PC-3 (cell line): ENCODE data around the gene LSP1. TPM values are rescaled to one million over a fixed set of nuclear protein-coding genes. Genes with fewer than 3 reads are reported as not detected.

Source experiments
- ATAC-seq: fragments of 200-7000 bp; cut with Tn5 transposase; 2 replicates; pipeline ENCODE4 v1.9.1; 2020; ENCODE audit warnings: mild to moderate bottlenecking, moderate library complexity
- BruUV-seq: library from RNA; stranded (reverse); fragments of 400-500 nt; replicated peaks from 2 replicates; lab custom pipeline; 2021; lab: Mats Ljungman, UMichigan
- CTCF ChIA-PET: fragments of 300-600 bp; sonication (Branson Sonifier 250); formaldehyde crosslinking; loops from one replicate; lab custom pipeline; 2022; ENCODE audit warnings: antibody characterized with exemption; lab: Charles Lee
- POLR2A ChIA-PET: fragments of 300-600 bp; sonication (Branson Sonifier 250); formaldehyde crosslinking; loops from one replicate; lab custom pipeline; 2022; ENCODE audit warnings: antibody characterized with exemption; ENCODE audit not compliant: unreplicated experiment; lab: Charles Lee
- DNase-seq: peaks from one replicate; pipeline ENCODE4 v3.0.0-alpha.2; 2015
- H2AFZ ChIP-seq: fragments of 300-600 bp; sonication (generic); 2 replicates; pipeline ENCODE4 v1.6.0; 2016; ENCODE audit warnings: antibody characterized with exemption, low read length
- H3F3A ChIP-seq: fragments of 300-600 bp; sonication (generic); one replicate; pipeline ENCODE4 v1.6.0; 2017; ENCODE audit warnings: antibody characterized with exemption, low read length, control low read depth, mild to moderate bottlenecking; ENCODE audit not compliant: unreplicated experiment
- H3K27ac ChIP-seq: fragments of 300-600 bp; sonication (generic); 2 replicates; pipeline ENCODE4 v1.5.1; 2016; ENCODE audit warnings: mild to moderate bottlenecking, low read length
- H3K27me3 ChIP-seq: fragments of 300-600 bp; sonication (generic); 2 replicates; pipeline ENCODE4 v1.6.1; 2016; ENCODE audit warnings: low read length, mixed read lengths
- H3K36me3 ChIP-seq: fragments of 300-600 bp; sonication (generic); 2 replicates; pipeline ENCODE4 v1.6.1; 2016; ENCODE audit warnings: low read depth, mixed run types, low read length, mixed read lengths
- H3K4me1 ChIP-seq: fragments of 300-600 bp; sonication (generic); 2 replicates; pipeline ENCODE4 v1.5.1; 2016; ENCODE audit warnings: low read length; ENCODE audit not compliant: insufficient read depth
- H3K4me2 ChIP-seq: fragments of 300-600 bp; sonication (generic); 2 replicates; pipeline ENCODE4 v1.6.0; 2016; ENCODE audit warnings: low read length
- H3K4me3 ChIP-seq: fragments of 300-600 bp; sonication (generic); 2 replicates; pipeline ENCODE4 v1.5.1; 2016; ENCODE audit warnings: mild to moderate bottlenecking, low read length, mixed read lengths
- H3K79me2 ChIP-seq: fragments of 300-600 bp; sonication (generic); 2 replicates; pipeline ENCODE4 v1.6.1; 2017; ENCODE audit warnings: low read length, mixed read lengths
- H3K9ac ChIP-seq: fragments of 300-600 bp; sonication (generic); 2 replicates; pipeline ENCODE4 v1.6.0; 2016; ENCODE audit warnings: mild to moderate bottlenecking, low read length
- H3K9me2 ChIP-seq: fragments of 300-600 bp; sonication (generic); replicated peaks from 2 replicates; pipeline ENCODE4 v1.6.1; 2016; ENCODE audit warnings: mixed run types, low read length, mixed read lengths
- H3K9me3 ChIP-seq: fragments of 300-600 bp; sonication (generic); 2 replicates; pipeline ENCODE4 v1.6.1; 2016; ENCODE audit warnings: low read length, mixed read lengths
- H4K20me1 ChIP-seq: fragments of 300-600 bp; sonication (generic); 2 replicates; pipeline ENCODE4 v1.6.1; 2016; ENCODE audit warnings: low read length, mixed read lengths
- CTCF ChIP-seq: fragments of 300-600 bp; sonication (generic); conservative IDR thresholded peaks from 2 replicates; pipeline ENCODE4 v1.5.1; 2017; ENCODE audit warnings: antibody characterized with exemption, low read depth, mild to moderate bottlenecking, low read length
- EZH2 ChIP-seq: fragments of 300-600 bp; sonication (generic); IDR thresholded peaks from one replicate; pipeline ENCODE4 v1.6.1; 2017; ENCODE audit warnings: antibody characterized with exemption, mild to moderate bottlenecking, low read length; ENCODE audit not compliant: unreplicated experiment
- EZH2phosphoT487 ChIP-seq: fragments of 300-600 bp; sonication (generic); IDR thresholded peaks from 2 replicates; pipeline ENCODE4 v1.6.1; 2018; ENCODE audit warnings: mild to moderate bottlenecking, antibody characterized with exemption, low read length, borderline replicate concordance
- intact Hi-C: fragments of 100-400 bp; cut with micrococcal nuclease; formaldehyde crosslinking; loops from 2 replicates; pipeline ENCODE4 v1.9.0; 2023
- total RNA-seq: library from RNA; depleted of rRNA; stranded (reverse); fragments of >200 nt; gene quantifications from 2 replicates; pipeline ENCODE4 v1.2.3, GENCODE V29; 2014

LSP1 gene
- total RNA-seq, 1 experiment from 2014 or later, result not detected

- ChIA-PET POLR2A (no interaction called here), CTCF (interaction anchor here (1.0 kb wide), 1 partner anchor 496 kb away, joined by 3 read pairs; no protein-coding TSS in a partner anchor)
- no peak overlapping the region for H3K27ac ChIP-seq
- no TSS peak for BruUV-seq
- no peaks in the 10 kb centered on the region for H3K79me2 ChIP-seq
- H3K9me2 ChIP-seq, result no peaks in the 10 kb centered on the region
- H3K36me3 ChIP-seq, result no peaks in the 10 kb centered on the region
- no peaks in the 10 kb centered on the region for H4K20me1 ChIP-seq
- no peaks in the 10 kb centered on the region for H3K27me3 ChIP-seq
- no peaks in the 10 kb centered on the region for H3K4me1 ChIP-seq
- H3K9ac ChIP-seq, result no peak overlapping the region
- no peak for TF ChIP-seq CTCF
- TF ChIP-seq EZH2phosphoT487, result no peak
- no peak for TF ChIP-seq EZH2
- no peak overlapping the region for H2AFZ ChIP-seq
- no peaks in the 10 kb centered on the region for H3K9me3 ChIP-seq
- H3K4me3 ChIP-seq, result no peak overlapping the region
- intact Hi-C loops, result no loop called here
- no peaks in the 10 kb centered on the region for H3F3A ChIP-seq
- no peak overlapping the region for H3K4me2 ChIP-seq
- peak; percentile 42; the same call in 1 of the 2 replicates for ATAC-seq
- DNase-seq, result no peak
These were observed 68.2 kb downstream of the LSP1 start for GRCh38 chr11:1920909-1921573.

GRCh38 chr11:1921574-1922141, 68.8 kb downstream of the LSP1 start:
- H3K4me3 ChIP-seq, result no peak overlapping the region
- ATAC-seq (no peak), DNase-seq (no peak)
- H3K27ac ChIP-seq, result no peak overlapping the region
- intact Hi-C loops, result no loop called here
- H3K4me2 ChIP-seq, result no peak overlapping the region
- H3K79me2 ChIP-seq, result no peaks in the 10 kb centered on the region
- no peaks in the 10 kb centered on the region for H3K9me3 ChIP-seq
- POLR2A ChIA-PET, result no interaction called here
- H3K27me3 ChIP-seq, result no peaks in the 10 kb centered on the region
- H3K36me3 ChIP-seq, result no peaks in the 10 kb centered on the region
- no peaks in the 10 kb centered on the region for H4K20me1 ChIP-seq
- no peaks in the 10 kb centered on the region for H3K4me1 ChIP-seq
- no peaks in the 10 kb centered on the region for H3K9me2 ChIP-seq
- H2AFZ ChIP-seq, result no peak overlapping the region
- H3F3A ChIP-seq, result no peaks in the 10 kb centered on the region
- H3K9ac ChIP-seq, result no peak overlapping the region
- CTCF ChIA-PET, result interaction anchor here (1.0 kb wide), 1 partner anchor 496 kb away, joined by 3 read pairs; no protein-coding TSS in a partner anchor
- BruUV-seq, result no TSS peak
- no peak for TF ChIP-seq EZH2phosphoT487
- TF ChIP-seq CTCF, result no peak
- TF ChIP-seq EZH2, result no peak
